SK-N-SH (cell line): ENCODE measurements around the gene CHAC2. TPM values are rescaled to one million over a fixed set of nuclear protein-coding genes. Genes with fewer than 3 reads are reported as not detected.
"Not testable (repeated sequence)": the region's sequence is repeated elsewhere in the genome, so short reads cannot be mapped to it uniquely, and the experiment has no call there.

Experiments
- CTCF ChIA-PET: fragments of 300-600, 350-600 bp; formaldehyde crosslinking; extraction: SDS; loops from one replicate; lab custom pipeline; 2021; lab: Yijun Ruan, JAX
- POLR2A ChIA-PET: fragments of 350-600 bp; sonication (Branson Sonifier 250); formaldehyde crosslinking; extraction: SDS; loops from one replicate; lab custom pipeline; 2020; ENCODE audit warnings: antibody characterized with exemption, inconsistent platforms; lab: Yijun Ruan, JAX
- DNase-seq: peaks from one replicate; pipeline ENCODE4 v3.0.0; 2012
- H2AFZ ChIP-seq: fragments of 200-600 bp; sonication (generic); 2 replicates; pipeline ENCODE4 v1.8.1; 2016; ENCODE audit warnings: antibody characterized with exemption, mild to moderate bottlenecking, low read depth
- H3F3A ChIP-seq: fragments of 200-600 bp; sonication (generic); replicated peaks from 2 replicates; pipeline ENCODE3; 2016; ENCODE audit warnings: antibody characterized with exemption, mild to moderate bottlenecking; ENCODE audit not compliant: insufficient read depth
- H3K27ac ChIP-seq, 2 experiments: fragments of 200-500 bp in 1 of 2; fragments of 200-600 bp in 1 of 2; sonication (Bioruptor generic) in 1 of 2; sonication (generic), shearing (Covaris generic) in 1 of 2; 2 replicates each; pipeline versions ENCODE4 v1.5.1 to v1.6.1; 2014 to 2016; ENCODE audit warnings: low read depth in 2 of 2, inconsistent platforms in 1 of 2, low read length in 1 of 2, mild to moderate bottlenecking in 1 of 2, mixed read lengths in 1 of 2
- H3K27me3 ChIP-seq: fragments of 200-600 bp; sonication (generic), shearing (Covaris generic); 2 replicates; pipeline ENCODE4 v1.6.1; 2016; ENCODE audit warnings: mixed run types; ENCODE audit not compliant: insufficient read depth
- H3K36me3 ChIP-seq, 2 experiments: fragments of 200-500 bp in 1 of 2; fragments of 200-600 bp in 1 of 2; sonication (Bioruptor generic) in 1 of 2; sonication (generic) in 1 of 2; replicated peaks in 1 of 2; 2 replicates each; pipeline versions ENCODE3 to v1.5.1; 2014 to 2016; ENCODE audit warnings: low read length in 1 of 2, mild to moderate bottlenecking in 1 of 2; ENCODE audit not compliant: insufficient read depth in 2 of 2, control insufficient read depth in 1 of 2
- H3K4me1 ChIP-seq, 2 experiments: fragments of 200-500 bp in 1 of 2; fragments of 200-600 bp in 1 of 2; sonication (Bioruptor generic) in 1 of 2; sonication (generic), shearing (Covaris generic) in 1 of 2; 2 replicates each; pipeline versions ENCODE4 v1.5.1 to v1.6.1; 2014 to 2016; ENCODE audit warnings: low read depth in 1 of 2, low read length in 1 of 2, mixed run types in 1 of 2; ENCODE audit not compliant: insufficient read depth in 2 of 2, control insufficient read depth in 1 of 2
- H3K4me2 ChIP-seq: fragments of 200-600 bp; sonication (generic), shearing (Covaris generic); 2 replicates; pipeline ENCODE4 v1.6.1; 2017; ENCODE audit warnings: mixed run types
- H3K4me3 ChIP-seq, 2 experiments: fragments of 200-500 bp in 1 of 2; fragments of 200-600 bp in 1 of 2; sonication (Bioruptor generic) in 1 of 2; sonication (generic), shearing (Covaris generic) in 1 of 2; 2 replicates each; pipeline versions ENCODE4 v1.5.1 to v1.8.1; 2014 to 2016; ENCODE audit warnings: low read depth in 2 of 2, inconsistent platforms in 1 of 2, low read length in 1 of 2, mild to moderate bottlenecking in 1 of 2, mixed read lengths in 1 of 2, moderate library complexity in 1 of 2
- H3K79me2 ChIP-seq: fragments of 200-600 bp; sonication (generic); 2 replicates; pipeline ENCODE4 v1.8.1; 2017; ENCODE audit warnings: mild to moderate bottlenecking; ENCODE audit not compliant: insufficient read depth
- H3K9ac ChIP-seq: fragments of 200-600 bp; sonication (generic); 2 replicates; pipeline ENCODE4 v1.6.1; 2017; ENCODE audit warnings: mixed run types
- H3K9me2 ChIP-seq: fragments of 200-600 bp; sonication (generic); 2 replicates; pipeline ENCODE4 v1.6.1; 2017; ENCODE audit warnings: mixed run types
- H3K9me3 ChIP-seq: fragments of 200-600 bp; sonication (generic); 2 replicates; pipeline ENCODE4 v1.6.1; 2017; ENCODE audit warnings: mixed run types, mild to moderate bottlenecking, moderate library complexity
- H4K20me1 ChIP-seq: fragments of 200-600 bp; sonication (generic); 2 replicates; pipeline ENCODE4 v1.6.1; 2017; ENCODE audit warnings: mild to moderate bottlenecking, mixed run types; ENCODE audit not compliant: insufficient read depth
- WGBS: methylation state at CpG from one replicate; pipeline ENCODE4 v1.1.6; 2017; ENCODE audit warnings: low lambda C conversion rate; 5-methylcytosine and 5-hydroxymethylcytosine counted together
- polyA plus RNA-seq, 3 experiments: library from polyadenylated mRNA; depleted of rRNA; stranded (reverse); fragments of >200 nt; gene quantifications; 2 replicates each; pipeline ENCODE4 v1.2.3, GENCODE V29; 2012
- TF ChIP-seq, protein P1 (sequence below): fragments of 200-600 bp; sonication (generic); IDR thresholded peaks from 2 replicates; pipeline ENCODE4 v1.6.1; 2017; ENCODE audit warnings: antibody characterized with exemption, mild to moderate bottlenecking, moderate library complexity

CHAC2 gene
- polyA plus RNA-seq, 1 of the 3 experiments (the other 2 are of a cell fraction): 2.1 TPM

DNA sequence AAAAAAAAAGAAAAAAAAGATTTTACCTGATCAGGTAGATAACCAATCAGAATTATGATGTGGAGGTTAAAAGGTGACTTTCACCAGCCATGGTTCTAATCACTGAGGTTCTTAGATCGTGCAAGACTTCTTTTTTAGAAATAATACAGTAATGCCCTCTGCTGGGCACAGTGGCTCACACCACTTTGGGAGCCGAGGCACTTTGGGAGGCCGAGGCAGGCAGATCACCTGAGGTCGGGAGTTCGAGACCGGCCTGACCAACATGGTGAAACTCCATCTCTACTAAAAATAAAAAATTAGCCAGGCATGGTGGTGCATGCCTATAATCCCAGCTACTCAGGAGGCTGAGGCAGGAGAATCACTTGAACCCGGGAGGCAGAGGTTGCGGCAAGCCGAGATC lies 56.0 kb downstream of the CHAC2 start:
- TF ChIP-seq, protein P1, sequence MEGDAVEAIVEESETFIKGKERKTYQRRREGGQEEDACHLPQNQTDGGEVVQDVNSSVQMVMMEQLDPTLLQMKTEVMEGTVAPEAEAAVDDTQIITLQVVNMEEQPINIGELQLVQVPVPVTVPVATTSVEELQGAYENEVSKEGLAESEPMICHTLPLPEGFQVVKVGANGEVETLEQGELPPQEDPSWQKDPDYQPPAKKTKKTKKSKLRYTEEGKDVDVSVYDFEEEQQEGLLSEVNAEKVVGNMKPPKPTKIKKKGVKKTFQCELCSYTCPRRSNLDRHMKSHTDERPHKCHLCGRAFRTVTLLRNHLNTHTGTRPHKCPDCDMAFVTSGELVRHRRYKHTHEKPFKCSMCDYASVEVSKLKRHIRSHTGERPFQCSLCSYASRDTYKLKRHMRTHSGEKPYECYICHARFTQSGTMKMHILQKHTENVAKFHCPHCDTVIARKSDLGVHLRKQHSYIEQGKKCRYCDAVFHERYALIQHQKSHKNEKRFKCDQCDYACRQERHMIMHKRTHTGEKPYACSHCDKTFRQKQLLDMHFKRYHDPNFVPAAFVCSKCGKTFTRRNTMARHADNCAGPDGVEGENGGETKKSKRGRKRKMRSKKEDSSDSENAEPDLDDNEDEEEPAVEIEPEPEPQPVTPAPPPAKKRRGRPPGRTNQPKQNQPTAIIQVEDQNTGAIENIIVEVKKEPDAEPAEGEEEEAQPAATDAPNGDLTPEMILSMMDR: peak; percentile 44
- H2AFZ ChIP-seq, H3K9ac ChIP-seq, H3K4me3 ChIP-seq, H3K27me3 ChIP-seq, CTCF ChIA-PET, DNase-seq, H3K9me3 ChIP-seq, H3F3A ChIP-seq, H3K4me1 ChIP-seq, H3K27ac ChIP-seq, H4K20me1 ChIP-seq, H3K4me2 ChIP-seq, H3K79me2 ChIP-seq, POLR2A ChIA-PET, H3K9me2 ChIP-seq: not testable (repeated sequence)
- H3K36me3 ChIP-seq: peaks cover 13 to 15% of the 10 kb centered on the region in 2 experiments
- 90% methylated on average over 9 of the region's 9 CpGs for WGBS

Other genes starting within 250 kb of the CHAC2 start
- 16.2 and 23.3 TPM in 2 replicates for gene ASB3, start 19.1 kb downstream of the CHAC2 start, polyA plus RNA-seq (2012; rRNA removed)
- gene ERLEC1, start 19.2 kb downstream of the CHAC2 start, polyA plus RNA-seq (2012; rRNA removed): 59.8 and 61.7 TPM in 2 replicates
- 1.8 and 2.4 TPM in 2 replicates for gene GPR75, start 92.2 kb downstream of the CHAC2 start, polyA plus RNA-seq (2012; rRNA removed)
- 12.8 and 16.2 TPM in 2 replicates for gene PSME4, start 203.2 kb downstream of the CHAC2 start, polyA plus RNA-seq (2012; rRNA removed)